Germinal center (tissue), 1 donor: ENCODE data around the gene CRIP2.

Source experiments
- DNase-seq: peaks from one replicate; pipeline ENCODE4 v3.0.0; 2012; ENCODE audit warnings: mixed read lengths, low spot score

The CRIP2 gene

DNA sequence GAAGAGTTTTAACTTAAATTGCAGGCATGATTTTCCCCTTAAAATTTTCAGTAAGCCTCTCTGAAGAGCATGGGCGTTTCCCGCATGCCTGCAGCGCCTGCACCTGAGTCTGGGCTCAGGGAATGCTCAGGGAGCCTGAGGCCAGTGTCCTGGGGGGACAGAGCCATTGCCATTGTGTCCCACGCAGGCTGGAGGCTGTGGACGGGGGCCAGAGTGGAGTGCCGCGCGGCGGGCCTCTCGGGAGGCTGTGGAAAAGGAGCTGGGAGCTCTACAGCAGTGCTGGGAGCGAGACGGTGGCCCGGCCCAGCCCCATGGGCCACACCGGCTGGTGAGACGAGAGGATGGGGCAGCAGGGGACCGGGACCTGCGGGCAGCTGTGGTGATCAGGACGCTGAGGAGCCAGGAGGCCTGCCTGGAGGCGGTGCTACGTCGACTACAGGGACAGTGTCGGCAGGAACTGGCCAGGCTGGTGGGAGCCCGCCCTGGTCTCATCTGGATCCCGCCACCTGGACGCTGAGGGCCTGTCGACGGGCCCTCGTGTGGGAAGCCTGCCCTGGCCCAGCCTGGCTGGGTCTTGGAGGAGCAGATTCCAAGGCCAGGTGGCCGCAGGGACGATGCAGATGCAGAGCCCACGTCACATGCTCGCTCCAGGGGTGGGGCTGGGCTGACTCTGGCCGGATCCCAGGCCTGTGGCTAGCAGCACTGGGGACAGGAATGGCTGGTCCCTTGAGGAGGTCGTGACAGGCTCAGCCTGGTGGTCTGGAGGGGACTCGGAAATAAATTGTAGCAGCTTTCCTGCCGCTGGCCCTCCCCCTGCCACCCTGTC, 24.0 kb downstream of the CRIP2 start:
- DNase-seq: no peak

DNA sequence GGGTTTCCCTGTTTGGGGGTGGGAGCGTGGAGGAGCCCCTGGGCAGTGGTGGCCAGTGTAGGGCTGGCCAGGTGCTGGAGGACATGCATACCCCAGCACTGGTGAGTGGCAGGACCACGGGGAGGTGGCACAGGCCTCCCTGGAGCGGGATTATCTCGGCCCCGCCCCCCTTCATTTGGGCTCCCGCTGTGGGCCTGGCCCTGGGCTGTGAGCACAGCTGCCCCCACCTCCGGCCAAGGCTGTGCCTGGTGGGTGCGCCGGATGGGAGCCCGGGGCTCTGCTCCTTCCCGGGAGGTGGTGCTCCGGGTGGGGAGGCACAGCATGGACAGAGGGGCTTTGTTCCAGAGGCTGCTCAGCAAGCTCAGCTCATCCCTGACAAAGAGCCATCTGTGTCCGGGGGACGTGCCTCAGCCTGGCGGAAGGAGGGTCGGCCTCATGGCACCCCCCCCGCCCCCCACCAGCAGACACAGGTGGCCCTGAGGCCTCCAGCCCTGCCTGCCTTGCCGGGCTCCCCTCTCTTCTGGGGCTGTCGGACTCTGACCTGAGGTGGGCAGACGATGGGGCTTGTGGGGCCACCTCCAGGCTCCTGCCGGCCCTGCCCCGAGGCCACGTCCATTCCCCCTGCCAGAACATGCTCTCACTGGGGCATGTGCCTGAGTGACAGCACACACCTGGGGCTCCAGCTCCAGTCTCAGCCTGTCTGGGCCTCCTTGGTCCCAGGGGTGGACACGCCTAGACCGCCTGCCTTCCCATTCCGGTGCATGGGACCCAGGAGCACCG, 24.8 kb downstream of the CRIP2 start:
- DNase-seq: peak; percentile 2

DNA sequence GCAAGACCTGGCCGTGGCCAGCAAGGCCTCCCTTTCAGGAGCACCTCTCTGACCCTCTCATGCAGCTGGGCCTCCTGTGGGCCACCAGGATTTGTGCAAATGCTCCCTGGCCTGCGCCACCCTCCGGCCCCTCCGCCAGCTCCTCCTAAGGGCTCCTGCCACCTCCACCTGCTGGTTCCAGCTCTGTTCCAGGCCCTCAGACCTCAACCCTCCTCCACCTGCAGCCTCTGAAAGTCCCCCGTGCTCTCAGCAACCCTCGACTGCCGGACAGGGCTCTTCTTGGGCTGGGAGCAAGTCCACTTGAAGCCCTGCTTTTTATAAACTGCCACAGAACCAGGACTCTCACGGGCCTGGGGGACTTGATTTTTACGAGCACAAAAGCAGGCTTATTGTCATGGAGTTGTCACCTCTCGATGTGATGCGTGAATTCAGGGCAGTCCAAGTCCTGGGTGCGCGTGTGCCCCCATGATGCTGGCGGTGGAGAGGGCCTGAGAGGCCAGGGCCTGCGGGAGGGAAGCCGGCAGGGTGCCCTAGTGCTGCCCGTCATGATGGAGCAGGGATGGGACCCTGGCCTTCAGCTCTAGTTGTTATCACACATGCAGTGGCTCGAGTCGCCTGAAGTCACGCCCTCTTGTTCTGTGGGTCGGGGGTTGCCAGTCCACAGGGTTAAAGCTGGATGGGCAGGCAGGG, 25.6 kb downstream of the CRIP2 start:
- no peak for DNase-seq

DNA sequence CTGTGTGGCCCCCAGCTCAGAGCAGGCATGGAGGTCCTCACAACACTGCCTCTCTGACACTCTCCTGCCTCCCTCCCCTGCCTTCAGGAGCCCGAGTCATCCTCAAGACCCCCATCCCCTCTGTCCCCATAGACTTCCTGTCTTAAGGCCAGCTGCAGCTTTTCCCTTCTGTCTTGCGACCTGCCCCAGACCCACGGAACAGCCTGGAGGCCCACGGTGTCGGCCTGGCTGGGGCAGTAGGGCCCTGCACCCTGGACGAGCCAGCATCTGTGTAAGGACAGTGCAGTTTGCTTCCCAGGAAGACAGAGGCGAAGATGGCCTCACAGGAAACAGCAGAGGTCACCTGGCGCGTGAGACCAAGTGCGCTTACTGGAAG, 26.1 kb downstream of the CRIP2 start:
- DNase-seq: no peak

DNA sequence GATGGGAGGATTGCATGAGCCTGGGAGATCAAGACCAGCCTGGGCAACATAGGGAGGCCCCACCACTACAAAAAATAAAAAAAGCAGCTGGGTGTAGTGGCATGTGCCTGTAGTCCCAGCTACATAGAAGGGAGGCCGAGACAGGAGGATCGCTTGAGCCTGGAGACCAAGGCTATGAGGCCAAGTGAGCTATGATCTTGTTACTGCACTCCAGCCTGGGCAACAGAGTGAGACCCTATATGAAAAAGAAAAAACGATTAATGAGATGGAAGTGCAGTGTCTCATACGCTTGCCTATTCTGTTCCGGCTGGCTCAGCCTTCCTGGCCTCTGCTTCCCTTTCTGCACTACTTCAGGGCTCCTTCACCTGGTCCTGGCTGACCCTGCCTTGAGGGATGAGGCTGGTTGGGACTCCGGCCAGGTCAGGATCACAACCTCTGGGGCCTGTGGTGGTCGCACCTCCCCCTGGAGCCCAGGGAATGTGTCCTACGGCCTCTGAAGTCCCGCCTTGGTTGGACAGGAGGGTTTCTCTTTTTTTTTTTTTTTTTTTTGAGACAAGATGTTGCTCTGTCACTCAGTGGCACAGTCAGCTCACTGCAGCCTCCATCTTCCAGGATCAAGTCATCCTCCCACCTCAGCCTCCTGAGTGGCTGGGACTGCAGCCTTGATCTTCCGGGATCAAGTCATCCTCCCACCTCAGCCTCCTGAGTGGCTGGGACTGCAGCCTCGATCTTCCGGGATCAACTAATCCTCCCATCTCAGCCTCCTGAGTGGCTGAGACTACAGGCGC, 27.1 kb downstream of the CRIP2 start:
- DNase-seq: no peak

DNA sequence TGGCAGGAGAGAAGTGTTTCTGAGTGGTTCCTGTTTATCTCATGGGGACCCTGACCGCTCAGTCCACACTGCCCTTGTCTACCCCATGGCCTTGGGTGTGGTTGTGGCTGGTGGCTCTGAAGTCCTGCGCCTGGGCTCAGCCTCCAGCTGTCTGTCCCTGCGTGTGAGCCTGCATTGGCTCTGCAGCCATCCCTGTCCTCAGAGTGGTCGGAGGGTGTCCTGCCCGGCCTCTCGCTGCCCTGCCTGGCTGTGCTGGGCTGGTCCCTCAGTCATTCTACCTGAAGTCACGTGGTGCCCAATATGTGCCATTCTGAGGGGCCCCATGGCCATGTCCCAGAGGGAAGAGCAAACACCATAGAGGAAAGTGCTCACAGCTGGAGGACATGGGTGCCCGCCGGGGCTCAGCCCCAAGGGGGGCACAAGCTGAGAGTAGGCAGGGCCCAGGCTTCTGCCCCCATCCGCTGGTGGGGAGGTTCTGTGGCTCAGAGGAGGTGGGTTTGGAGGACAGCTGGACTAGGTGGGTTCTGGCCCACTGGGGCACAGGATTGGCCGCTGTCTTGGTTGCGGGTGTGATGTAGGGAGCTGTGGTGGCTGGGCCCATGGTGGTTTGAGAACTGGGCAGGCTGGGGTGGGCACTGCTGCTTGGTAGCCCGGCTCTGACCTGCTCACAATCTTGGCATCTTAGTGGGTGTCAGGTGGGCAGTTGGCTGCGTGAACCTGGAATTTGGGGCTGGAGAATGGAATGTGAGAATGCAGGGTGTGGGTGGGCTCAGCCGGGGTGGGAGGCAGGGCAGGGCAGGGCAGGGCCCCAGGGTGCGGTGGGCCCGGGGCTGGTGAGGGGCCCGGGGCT, 28.1 kb downstream of the CRIP2 start:
- no peak for DNase-seq

DNA sequence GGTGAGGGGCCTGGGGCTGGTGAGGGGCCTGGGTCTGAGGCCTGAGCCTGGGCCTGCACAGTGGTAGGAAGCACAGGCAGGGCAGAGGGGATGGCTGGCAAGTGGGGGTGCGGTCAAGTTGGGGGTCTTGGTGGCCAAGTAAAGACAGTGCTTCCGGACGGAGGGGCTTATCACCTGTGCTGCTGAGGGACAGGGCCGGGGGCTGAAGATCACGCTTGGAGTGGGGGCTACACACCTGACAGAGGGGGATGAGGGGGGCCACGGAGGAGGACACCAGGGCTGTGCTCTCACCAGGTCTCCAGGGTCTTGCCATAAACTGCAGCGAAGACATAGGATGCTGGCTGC, 28.6 kb downstream of the CRIP2 start:
- no peak for DNase-seq

DNA sequence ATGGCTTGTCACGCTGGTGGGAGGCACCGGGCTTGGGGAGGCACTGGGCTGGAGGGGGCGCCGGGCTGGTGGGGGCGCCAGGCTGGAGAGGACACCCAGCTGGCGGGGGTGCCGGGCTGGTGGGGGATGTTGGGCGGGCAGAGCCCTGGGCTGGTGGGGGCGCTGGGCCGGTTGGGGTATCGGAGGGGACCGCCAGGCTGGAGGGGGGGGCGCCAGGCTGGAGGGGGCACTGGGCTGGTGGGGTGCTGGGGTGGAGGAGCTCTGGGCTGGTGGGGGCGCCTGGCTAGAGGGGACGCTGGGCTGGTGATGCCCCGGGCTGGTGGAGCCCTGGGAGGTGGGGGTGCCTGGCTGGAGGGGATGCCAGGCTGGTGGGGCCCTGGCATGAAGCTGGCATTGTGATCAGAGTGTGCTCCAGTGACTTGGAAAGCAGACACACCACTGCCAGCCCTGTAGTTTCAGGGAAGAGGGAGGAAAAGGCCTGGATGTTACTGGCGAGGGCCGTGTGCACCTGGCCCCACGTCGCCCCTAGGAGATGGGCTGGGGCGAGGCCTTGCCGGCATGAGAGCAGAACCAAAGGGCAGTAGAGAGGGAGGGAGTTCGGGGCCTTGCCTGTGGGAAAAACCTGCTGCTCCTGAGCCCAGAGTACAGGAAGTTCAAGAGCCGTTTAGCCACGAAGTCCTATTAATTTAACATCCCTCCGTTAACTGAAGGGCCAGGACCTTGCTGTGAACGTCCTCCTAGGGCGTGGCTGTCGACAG, 29.5 kb downstream of the CRIP2 start:
- no peak for DNase-seq

DNA sequence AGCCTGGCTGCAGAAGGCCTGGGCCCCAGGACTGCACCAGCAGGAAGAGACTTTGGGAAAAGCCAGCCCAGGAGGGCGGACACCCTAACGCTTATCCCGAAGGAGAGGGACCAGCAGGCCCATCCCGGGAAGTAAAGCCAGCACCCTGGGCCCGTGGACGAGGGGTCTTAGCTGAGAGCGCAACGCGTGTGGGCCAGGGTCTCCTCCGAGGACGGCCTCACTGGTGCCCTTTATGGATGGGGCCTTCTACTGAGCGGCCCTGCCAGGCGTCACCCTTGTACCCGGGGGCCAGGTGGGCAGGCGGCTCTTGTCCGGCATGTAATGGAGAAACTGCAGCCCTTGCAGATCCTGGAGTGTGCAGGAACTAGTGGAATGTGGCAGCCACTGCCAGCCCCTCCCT, 30.5 kb downstream of the CRIP2 start:
- DNase-seq: no peak

DNA sequence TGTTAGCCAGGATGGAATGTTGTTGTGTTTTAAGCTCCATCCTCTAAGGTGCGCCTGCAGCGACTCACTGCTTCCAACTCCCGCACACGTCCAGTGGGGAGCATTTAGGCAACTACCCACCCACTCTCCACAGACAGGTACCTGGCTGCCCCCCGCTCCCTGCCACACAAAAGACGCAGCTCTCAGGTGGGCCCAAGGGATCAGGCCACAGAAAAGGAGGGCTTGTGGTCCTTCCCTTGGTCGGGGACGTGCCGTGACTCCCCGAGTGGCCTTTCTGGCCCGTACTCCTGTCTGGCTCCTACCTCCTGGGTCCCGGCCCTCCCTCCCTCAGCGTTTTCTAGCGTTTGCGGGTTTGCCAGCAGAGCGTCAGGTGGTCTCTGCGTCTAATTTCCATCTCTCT, 32.6 kb downstream of the CRIP2 start:
- DNase-seq: no peak

DNA sequence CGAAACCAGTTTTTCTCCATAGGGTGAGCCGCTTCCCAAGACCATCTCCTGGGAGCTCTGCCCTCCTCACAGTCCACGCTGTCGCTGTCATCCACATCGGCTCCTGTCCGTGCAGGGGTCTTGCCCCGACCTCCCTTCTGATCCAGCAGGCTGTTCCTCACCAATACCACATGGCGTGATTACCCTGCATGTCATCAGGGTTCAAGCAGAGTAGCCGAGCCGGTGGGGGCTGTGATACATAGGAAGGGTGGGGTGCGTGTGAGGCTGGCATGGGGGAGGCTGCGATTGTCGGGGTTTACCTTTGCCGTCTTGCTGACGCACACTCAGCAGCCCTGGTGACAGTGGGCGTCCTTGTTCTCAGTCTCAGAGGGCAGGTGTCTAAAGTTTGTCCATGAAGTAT, 33.4 kb downstream of the CRIP2 start:
- no peak for DNase-seq

DNA sequence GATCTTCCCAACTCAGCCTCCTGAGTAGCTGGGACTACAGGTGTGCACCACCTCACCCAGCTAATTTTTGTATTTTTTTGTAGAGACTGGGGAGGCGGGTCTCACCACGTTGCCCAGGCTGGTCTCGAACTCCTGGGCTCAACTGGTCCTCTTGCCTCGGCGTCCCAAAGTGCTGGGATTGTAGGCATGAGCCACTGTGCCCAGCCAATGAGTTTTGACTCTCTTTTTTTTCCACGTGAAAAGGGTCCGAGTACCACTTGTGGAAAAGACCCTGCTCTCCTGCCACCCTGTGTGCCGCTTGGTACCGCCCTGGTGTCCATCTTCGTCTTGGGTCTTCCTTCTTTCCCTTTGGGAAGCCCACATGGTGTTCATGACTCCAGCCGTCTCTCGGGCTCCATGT, 34.0 kb downstream of the CRIP2 start:
- DNase-seq: no peak

DNA sequence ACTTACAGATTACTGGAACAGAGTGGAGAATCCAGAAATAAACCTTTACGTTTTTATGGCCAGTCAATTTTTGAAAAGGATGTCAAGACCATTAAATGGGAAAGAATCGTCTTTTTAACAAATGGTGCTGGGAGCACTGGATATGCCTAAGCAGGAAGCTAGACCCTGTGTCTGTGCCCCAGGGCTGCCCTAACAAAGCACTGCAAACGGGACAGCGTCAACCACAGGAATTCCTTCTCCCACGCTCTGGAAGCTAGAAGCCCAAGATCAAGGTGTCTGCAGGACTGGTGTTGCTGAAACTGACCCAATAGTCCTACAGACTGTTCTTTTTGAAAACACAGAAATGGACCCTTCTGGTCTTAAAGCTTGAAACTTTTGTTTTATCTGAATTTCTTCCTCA, 42.5 kb downstream of the CRIP2 start:
- no peak for DNase-seq

DNA sequence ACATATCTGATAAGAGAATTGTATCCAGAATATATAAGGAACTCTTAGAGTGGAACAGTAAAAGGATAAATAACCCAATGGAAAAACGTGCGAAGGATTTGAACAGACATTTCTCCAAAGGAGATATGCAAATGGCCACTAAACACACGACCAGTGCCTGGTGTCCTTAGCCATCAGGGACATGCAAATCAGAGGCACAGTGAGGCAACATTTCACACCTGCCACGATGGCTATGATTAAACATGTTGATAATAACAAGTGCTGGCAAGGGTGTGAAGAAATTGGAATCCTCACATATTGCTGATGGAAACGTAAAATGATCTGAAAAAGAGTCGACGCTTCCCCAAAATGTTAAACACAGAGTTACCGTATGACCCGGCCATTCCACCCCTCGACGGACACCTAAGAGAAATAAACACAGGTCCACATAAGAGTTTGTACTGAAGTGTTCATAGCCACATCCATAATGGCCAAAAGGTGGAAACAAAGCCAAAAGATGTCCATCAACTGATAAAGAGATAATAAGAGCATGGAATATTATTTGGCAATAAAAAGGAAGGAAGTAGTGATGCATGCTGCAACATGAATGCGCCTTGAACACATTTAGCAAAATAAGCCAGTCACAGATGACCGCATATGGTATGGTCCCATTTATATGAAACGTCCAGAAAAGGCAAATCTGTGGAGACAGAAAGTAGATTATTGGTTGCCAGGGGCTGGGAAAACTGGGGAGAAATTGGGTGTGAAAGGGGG, 45.5 kb downstream of the CRIP2 start:
- DNase-seq: no peak

DNA sequence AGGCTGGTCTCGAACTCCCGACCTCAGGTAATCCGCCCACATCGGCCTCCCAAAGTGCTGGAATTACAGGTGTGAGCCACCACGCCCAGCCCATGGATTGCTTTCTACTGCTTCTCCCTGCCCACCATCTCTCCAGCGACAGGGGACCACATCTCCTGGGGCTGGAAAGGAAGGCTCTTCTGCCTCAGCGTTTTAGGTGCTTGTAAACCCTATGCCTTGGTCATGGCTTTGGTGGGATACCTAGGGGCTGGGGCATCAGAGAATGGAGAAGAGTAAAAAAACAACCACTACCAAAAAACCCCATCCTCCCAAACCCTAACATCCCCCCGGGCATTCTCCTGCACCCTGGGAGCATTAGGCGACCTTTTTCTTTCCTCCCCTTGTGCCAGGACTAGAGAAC, 50.7 kb downstream of the CRIP2 start:
- no peak for DNase-seq

DNA sequence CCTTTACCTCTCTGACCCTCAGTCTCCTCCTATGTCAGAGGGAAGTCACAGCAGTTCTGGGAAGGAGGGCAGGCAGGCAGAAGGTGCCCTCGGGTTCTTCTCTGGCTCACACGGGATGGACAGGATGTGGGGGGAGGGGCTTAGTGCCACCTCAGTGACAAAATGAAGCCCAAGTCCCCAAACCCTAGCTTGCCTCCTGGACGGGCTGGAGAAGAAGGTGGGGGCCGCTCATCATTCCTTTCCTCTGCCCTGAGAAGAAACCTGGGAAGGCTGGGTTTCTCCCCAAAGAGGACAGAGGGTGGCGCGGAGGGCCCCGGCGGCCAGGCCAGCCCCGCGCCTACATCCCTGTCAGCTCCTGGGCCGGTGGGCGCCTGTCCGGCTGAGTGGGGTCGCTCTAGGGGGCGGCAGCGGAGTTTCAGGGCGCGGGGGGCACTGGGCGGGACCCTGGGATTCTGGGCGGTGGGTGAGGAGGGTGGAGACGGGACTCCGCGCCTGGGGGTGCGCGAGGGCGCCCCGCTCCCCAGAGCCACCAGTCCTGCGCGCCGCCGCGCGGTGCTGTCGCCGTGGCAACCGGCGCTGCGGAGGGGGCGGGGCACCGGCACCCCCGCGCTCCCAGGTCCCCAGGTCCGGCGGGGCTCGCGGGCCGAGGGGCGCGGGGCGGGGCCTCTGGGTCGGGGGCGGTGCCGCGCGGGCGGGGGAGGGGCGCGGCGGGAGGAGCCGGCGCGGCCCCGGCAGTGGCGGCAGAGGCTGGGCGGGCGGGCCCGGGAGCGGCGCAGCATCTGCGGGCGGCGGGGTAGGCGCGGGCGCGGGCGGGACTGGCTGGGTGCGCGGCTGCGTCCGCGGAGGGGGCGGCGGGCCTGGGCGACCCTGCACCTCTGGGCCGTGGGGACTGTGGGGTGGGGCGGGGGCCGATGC, 51.5 kb downstream of the CRIP2 start, which contains the start of gene TMEM121:
Gene TMEM121, plus strand, starts transcription at position 723 of the 915 bp plus-strand sequence. CDS start 2,252 bp downstream, outside the sequence.
- peak; percentile 51 for DNase-seq

DNA sequence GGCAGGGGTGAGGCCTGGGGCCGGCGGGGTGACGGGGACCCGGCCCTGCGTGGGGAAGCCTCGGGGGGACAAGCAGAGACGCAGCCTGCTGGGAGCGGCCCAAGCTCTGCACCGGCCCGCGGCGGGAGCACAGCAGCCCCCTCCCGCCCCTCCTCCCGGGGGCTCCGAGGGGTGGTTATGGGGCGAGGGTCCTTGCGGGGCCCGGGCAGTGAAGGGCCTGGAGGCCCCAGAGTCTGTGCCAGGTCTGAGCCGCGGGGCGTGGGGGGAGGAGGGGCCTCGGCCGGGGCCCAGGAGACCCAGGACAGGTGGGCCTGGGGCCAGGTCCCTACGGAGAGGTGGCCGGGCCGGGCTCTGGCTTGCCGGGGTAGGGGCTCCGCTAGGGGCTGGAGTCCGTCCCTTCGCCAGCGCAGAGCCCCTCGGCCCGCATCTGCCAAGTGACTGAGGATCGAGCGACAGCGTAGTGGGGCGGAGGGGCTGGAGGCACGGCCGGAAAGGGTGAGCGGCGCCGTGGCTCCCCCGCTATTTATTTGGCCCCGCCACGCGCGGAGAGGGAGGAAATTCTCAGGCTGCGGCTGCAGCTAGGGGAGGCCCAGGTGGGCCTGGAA, 52.3 kb downstream of the CRIP2 start:
- DNase-seq: no peak

DNA sequence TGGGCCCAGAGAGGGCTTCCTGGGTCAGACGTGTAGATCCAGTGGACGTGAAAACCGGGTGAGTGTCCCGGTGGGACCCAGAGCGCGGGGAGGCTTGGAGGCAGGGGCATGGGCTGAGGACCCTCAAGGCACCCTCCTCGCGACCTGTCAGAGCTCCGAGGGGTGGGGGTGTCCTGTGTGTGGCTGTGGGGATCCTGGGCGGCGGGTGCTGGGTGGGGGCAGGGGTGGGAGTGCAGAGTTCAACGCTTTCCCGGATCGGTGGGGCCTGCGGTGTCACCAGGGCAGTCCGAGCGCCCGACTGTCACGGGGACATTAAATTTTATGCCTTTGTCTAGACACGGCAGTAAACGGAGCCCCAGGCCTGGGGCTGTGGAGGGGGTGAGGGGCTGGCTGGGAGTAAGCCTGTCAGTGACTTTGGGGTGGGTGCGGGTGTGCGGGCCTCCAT, 52.8 kb downstream of the CRIP2 start:
- no peak for DNase-seq
